ENCODE results near the gene SULT1C4. TPM values are rescaled to one million over a fixed set of nuclear protein-coding genes. Genes with fewer than 3 reads are reported as not detected.

The SULT1C4 gene
- total and polyA plus RNA-seq, 9 donors = 11.3 to 47.1 (median 17.6) TPM

DNA sequence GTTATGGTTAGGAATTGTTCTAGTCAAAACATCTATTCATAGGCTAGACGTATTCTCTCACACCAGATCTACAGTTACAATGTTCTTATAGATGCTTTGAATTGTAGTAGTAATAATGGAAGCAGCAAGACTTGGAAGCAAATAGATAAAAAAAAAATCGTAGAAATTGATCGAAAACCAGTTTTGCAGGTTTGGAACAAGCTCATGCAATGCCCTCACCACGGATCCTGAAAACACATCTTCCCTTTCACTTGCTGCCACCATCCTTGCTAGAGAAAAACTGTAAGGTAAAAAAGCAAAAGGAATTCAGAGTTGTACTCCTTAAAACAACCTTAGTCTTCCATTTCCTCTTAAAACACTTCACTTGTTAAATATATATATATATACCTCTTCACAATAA, 4.4 kb downstream of the SULT1C4 start:
- H3K27me3 ChIP-seq = no peaks in the 10 kb centered on the region
- 63 to 70% (median 66%) methylated on average over 4 of the region's 4 CpGs for WGBS, 3 donors
- H3K36me3 ChIP-seq = no peaks in the 10 kb centered on the region
- no peak overlapping the region for H3K4me3 ChIP-seq
- no peak overlapping the region for H3K27ac ChIP-seq
- DNase-seq = no peak
- H3K9me3 ChIP-seq = no peaks in the 10 kb centered on the region
- intact Hi-C loops (cut with DNase I) = no loop called here
- no peak for TF ChIP-seq EP300 (IDR thresholded peaks at IDR 0.05)
- TF ChIP-seq POLR2A (IDR thresholded peaks at IDR 0.05) = no peak
- TF ChIP-seq, protein P1, sequence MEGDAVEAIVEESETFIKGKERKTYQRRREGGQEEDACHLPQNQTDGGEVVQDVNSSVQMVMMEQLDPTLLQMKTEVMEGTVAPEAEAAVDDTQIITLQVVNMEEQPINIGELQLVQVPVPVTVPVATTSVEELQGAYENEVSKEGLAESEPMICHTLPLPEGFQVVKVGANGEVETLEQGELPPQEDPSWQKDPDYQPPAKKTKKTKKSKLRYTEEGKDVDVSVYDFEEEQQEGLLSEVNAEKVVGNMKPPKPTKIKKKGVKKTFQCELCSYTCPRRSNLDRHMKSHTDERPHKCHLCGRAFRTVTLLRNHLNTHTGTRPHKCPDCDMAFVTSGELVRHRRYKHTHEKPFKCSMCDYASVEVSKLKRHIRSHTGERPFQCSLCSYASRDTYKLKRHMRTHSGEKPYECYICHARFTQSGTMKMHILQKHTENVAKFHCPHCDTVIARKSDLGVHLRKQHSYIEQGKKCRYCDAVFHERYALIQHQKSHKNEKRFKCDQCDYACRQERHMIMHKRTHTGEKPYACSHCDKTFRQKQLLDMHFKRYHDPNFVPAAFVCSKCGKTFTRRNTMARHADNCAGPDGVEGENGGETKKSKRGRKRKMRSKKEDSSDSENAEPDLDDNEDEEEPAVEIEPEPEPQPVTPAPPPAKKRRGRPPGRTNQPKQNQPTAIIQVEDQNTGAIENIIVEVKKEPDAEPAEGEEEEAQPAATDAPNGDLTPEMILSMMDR (IDR thresholded peaks at IDR 0.05) = no peak
- peaks cover 6% of the 10 kb centered on the region for H3K4me1 ChIP-seq (ENCODE audit: insufficient read depth)

DNA sequence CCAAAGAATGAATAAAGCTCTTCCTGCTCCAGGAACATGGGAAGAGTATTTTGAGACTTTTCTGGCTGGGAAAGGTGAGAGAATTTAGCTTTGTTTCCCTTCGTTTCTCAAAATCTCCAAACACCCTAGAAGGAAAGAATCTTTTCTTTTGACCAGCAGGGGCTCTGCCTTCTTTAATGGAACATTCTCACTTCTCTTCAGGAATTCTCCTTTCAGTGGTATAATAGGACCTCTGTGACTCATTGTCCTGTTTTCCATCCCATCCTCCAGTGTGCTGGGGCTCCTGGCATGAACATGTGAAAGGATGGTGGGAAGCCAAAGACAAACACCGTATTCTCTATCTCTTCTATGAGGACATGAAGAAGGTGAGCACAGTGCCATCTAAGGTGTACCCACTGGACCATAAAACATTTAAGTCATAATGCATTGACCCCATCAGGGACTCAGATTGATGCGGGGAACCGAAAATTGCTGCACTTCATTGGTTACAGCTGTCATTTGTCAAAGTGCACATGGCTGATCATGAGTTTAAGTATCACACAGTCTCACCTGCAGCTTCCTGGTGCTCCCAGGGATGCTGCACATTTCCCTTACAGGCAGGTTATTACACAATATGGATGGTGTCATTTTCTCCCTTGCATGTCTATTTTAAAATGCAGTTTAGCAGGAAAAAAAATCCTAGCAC, 5.5 kb downstream of the SULT1C4 start:
- Histone ChIP-seq H3K27ac (no peak overlapping the region), H3K4me1 (ENCODE audit: insufficient read depth) (peaks cover 5% of the 10 kb centered on the region), H3K4me3 (no peak overlapping the region), H3K36me3 (no peaks in the 10 kb centered on the region), H3K9me3 (no peaks in the 10 kb centered on the region), H3K27me3 (no peaks in the 10 kb centered on the region)
- TF ChIP-seq EP300 (IDR thresholded peaks at IDR 0.05) (no peak), POLR2A (IDR thresholded peaks at IDR 0.05) (no peak)
- TF ChIP-seq, protein P1 (IDR thresholded peaks at IDR 0.05) = no peak
- no peak for DNase-seq
- intact Hi-C loops (cut with DNase I) = no loop called here
- WGBS, 3 donors = 55 to 78% (median 69%) methylated on average over 4 of the region's 4 CpGs

DNA sequence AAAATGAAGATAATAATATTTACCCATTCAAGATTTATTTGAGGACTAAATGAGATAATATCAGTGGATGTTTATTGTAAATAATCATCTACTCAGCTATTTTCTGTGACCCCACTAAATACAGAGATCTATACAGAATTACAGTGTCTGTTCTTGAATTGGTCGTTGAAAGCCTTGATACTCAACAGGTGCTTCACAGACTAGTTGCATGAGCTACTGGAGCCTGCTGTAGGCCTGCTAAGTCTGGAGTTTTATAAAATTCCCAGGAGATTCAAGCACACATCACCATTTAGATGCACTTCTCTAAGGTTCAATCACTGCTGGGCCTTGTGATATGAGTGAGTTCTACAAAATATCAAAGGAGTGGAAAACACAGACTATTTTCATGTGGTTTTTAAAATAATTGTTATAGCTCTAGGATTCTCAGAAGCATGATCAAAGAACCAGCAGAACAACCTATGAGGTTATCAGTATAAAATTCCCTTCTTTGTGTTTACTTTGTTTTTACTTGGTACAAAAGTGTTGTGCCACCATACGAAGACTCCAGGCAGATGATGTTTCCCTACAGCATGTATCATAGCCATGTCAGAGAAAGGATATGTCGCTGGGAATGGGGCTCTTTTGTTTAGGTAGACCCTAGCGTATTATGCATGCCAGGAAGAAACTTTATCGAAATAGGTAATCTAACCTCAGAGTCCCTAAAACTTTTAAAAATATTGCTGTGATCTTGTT, 7.1 kb downstream of the SULT1C4 start:
- Histone ChIP-seq H3K27ac (no peak overlapping the region), H3K9me3 (no peaks in the 10 kb centered on the region), H3K27me3 (no peaks in the 10 kb centered on the region), H3K4me3 (no peak overlapping the region), H3K36me3 (no peaks in the 10 kb centered on the region), H3K4me1 (ENCODE audit: insufficient read depth) (peaks cover 5% of the 10 kb centered on the region)
- intact Hi-C loops (cut with DNase I) = no loop called here
- DNase-seq = no peak
- TF ChIP-seq, protein P1 (IDR thresholded peaks at IDR 0.05) = no peak
- TF ChIP-seq POLR2A (IDR thresholded peaks at IDR 0.05) (no peak), EP300 (IDR thresholded peaks at IDR 0.05) (no peak)
- 88 to 93% (median 91%) methylated on average over 5 of the region's 5 CpGs for WGBS, 3 donors

DNA sequence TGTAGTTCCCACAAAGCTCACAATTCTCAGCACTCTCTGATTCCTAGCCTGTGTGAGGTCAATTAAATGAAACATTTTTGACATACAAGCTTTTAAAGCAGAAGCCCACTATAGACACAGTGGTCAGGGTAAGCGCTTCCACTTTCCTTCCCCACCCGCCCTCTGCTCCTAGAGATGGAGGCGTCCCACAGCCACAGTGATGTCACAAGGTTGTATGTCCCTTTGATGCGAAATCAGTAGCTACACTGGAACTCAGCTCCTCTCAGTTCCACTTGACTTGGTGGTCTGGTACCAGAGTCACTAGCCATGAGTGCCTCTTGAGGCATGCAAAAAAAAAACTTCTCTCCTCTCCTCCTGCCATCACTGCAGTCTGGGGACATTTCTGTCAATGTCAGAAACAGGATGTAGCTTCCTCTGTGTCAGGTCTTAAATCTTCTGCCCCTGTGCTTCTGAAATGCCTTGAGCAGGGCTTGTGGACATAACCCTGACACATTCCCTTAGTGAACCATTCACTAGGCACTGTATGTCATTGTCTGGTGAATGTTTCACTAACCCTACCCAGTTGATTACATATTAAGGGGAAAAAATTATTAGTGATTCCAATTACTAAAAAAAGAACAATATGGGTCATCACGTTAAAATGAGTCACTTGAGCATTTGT, 7.8 kb downstream of the SULT1C4 start:
- Histone ChIP-seq H3K27ac (no peak overlapping the region), H3K27me3 (no peaks in the 10 kb centered on the region), H3K9me3 (no peaks in the 10 kb centered on the region), H3K4me1 (ENCODE audit: insufficient read depth) (peaks cover 2% of the 10 kb centered on the region), H3K36me3 (no peaks in the 10 kb centered on the region), H3K4me3 (no peak overlapping the region)
- TF ChIP-seq EP300 (IDR thresholded peaks at IDR 0.05) (no peak), POLR2A (IDR thresholded peaks at IDR 0.05) (no peak)
- TF ChIP-seq, protein P1 (IDR thresholded peaks at IDR 0.05) = no peak
- 74 to 90% (median 84%) methylated on average over 5 of the region's 5 CpGs for WGBS, 3 donors
- no peak for DNase-seq
- intact Hi-C loops (cut with DNase I) = no loop called here
